OCI-LY7 (cell line): ENCODE measurements around the gene ZC3H18. TPM values are rescaled to one million over a fixed set of nuclear protein-coding genes. Genes with fewer than 3 reads are reported as not detected.

Experiments
- BruUV-seq: library from RNA; stranded (reverse); fragments of 400-500 nt; replicated peaks from 2 replicates; lab custom pipeline; 2021; lab: Mats Ljungman, UMichigan
- CTCF ChIA-PET: fragments of 300-600 bp; sonication (Branson Sonifier 250); formaldehyde crosslinking; loops from one replicate; lab custom pipeline; 2022; ENCODE audit warnings: antibody characterized with exemption; ENCODE audit not compliant: unreplicated experiment; lab: Charles Lee
- POLR2A ChIA-PET: fragments of 300-600 bp; sonication (Branson Sonifier 250); formaldehyde crosslinking; loops from one replicate; lab custom pipeline; 2022; ENCODE audit warnings: antibody characterized with exemption; lab: Charles Lee
- DNase-seq: peaks from one replicate; pipeline ENCODE4 v3.0.0-alpha.2; 2015; ENCODE audit warnings: low spot score
- H2AFZ ChIP-seq: fragments of 200-600 bp; sonication (generic), shearing (Covaris generic); 2 replicates; pipeline ENCODE4 v1.6.1; 2014; ENCODE audit warnings: mild to moderate bottlenecking, antibody characterized with exemption, low read length, moderate library complexity
- H3K27ac ChIP-seq: fragments of 200-600 bp; sonication (generic); 2 replicates; pipeline ENCODE4 v1.5.1; 2014; ENCODE audit warnings: mixed run types, low read depth, mild to moderate bottlenecking, moderate library complexity, low read length, inconsistent platforms; ENCODE audit not compliant: poor library complexity, severe bottlenecking
- H3K36me3 ChIP-seq: fragments of 200-600 bp; sonication (generic); 2 replicates; pipeline ENCODE4 v1.6.1; 2014; ENCODE audit warnings: mild to moderate bottlenecking, antibody characterized with exemption, low read length, moderate library complexity, mixed read lengths; ENCODE audit not compliant: insufficient read depth
- H3K4me1 ChIP-seq: fragments of 200-600 bp; sonication (generic); 2 replicates; pipeline ENCODE4 v1.5.1; 2014; ENCODE audit warnings: mild to moderate bottlenecking, low read length; ENCODE audit not compliant: insufficient read depth, poor library complexity, severe bottlenecking
- H3K4me2 ChIP-seq: fragments of 200-600 bp; sonication (generic); 2 replicates; pipeline ENCODE4 v1.6.1; 2014; ENCODE audit warnings: mild to moderate bottlenecking, low read length
- H3K4me3 ChIP-seq: fragments of 200-600 bp; sonication (generic); 2 replicates; pipeline ENCODE4 v1.5.1; 2014; ENCODE audit warnings: mild to moderate bottlenecking, low read depth, low read length; ENCODE audit not compliant: poor library complexity, severe bottlenecking
- H3K79me2 ChIP-seq: fragments of 200-600 bp; sonication (generic); 2 replicates; pipeline ENCODE4 v1.6.1; 2016; ENCODE audit warnings: low read depth, mild to moderate bottlenecking, low read length, moderate library complexity, mixed read lengths; ENCODE audit not compliant: insufficient read depth
- H3K9me2 ChIP-seq: fragments of 200-600 bp; sonication (generic); 2 replicates; pipeline ENCODE4 v1.6.1; 2016; ENCODE audit warnings: mild to moderate bottlenecking, low read length, mixed read lengths; ENCODE audit not compliant: insufficient read depth
- H3K9me3 ChIP-seq: fragments of 200-600 bp; sonication (generic); 2 replicates; pipeline ENCODE4 v1.6.1; 2014; ENCODE audit warnings: mild to moderate bottlenecking, mixed run types, low read length, mixed read lengths
- H4K20me1 ChIP-seq: fragments of 200-600 bp; sonication (generic); 2 replicates; pipeline ENCODE4 v1.6.1; 2014; ENCODE audit warnings: mild to moderate bottlenecking, antibody characterized with exemption, low read length, moderate library complexity, mixed read lengths; ENCODE audit not compliant: insufficient read depth
- EZH2phosphoT487 ChIP-seq: fragments of 200-600 bp; sonication (generic); IDR thresholded peaks from 2 replicates; pipeline ENCODE4 v1.6.1; 2018; ENCODE audit warnings: low read depth, borderline replicate concordance, mild to moderate bottlenecking, mixed run types, antibody characterized with exemption, low read length, moderate library complexity, mixed read lengths
- intact Hi-C: fragments of 100-400 bp; cut with micrococcal nuclease; formaldehyde crosslinking; loops from one replicate; pipeline ENCODE4 v1.10.0; 2022; ENCODE audit not compliant: unreplicated experiment
- total RNA-seq, 2 experiments: library from RNA; depleted of rRNA in 1 of 2; stranded (reverse); fragments of >200 nt in 1 of 2; shearing (Covaris generic) in 1 of 2; gene quantifications; 2 replicates each; pipeline ENCODE4 v1.2.3, GENCODE V29; 2014 to 2022
- TF ChIP-seq, protein P1 (sequence below): fragments of 200-600 bp; sonication (generic); conservative IDR thresholded peaks from 2 replicates; pipeline ENCODE4 v1.5.1; 2014; ENCODE audit warnings: mild to moderate bottlenecking, antibody characterized with exemption, low read length, moderate library complexity, mixed read lengths

Gene ZC3H18
- total RNA-seq, 2 experiments from 2014 or later, result 22.2 to 79.0 TPM

DNA sequence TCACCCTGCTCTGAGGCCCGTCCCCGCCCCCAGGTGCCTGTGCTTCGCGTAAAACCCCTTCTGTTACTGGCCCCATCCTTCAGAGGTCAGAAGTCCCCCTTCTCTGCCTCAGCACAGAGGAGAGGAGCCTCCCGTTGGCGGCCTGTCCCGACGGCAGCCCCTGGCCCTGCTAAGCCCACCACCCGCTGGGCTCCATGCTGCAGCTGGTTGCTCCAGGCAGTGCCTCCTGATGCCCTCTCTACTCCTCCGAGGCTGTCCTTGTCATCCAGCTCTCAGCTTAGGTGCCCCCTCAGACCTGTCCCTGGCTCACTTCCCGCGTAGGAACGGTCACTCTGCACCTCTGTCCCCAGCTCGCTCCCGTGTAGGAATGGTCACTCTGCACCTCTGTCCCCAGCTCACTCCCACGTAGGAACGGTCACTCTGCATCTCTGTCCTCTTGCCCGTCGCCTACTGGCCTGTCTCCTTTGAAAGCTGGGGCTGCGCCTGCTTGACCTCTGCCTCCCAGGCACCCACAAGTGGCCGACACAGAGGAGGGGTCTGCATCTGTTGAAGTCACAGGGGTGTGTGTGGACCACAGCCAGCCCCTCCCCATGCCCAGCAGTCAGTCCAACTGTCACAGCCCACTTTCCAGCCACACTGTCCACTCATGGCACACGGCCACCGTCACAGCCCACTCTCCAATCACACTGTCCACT lies 31.7 kb upstream of the ZC3H18 start:
- ChIA-PET CTCF (no interaction called here), POLR2A (no interaction called here)
- Histone ChIP-seq H3K27ac (no peak overlapping the region), H3K4me3 (no peak overlapping the region), H4K20me1 (no peaks in the 10 kb centered on the region), H3K79me2 (no peaks in the 10 kb centered on the region), H3K9me2 (no peaks in the 10 kb centered on the region), H3K36me3 (0 out of 2 replicates have a peak, but pooled peaks cover 3% of the 10 kb centered on the region), H3K9me3 (peaks cover 13% of the 10 kb centered on the region; the same call in 1 of the 2 replicates), H3K4me2 (no peak overlapping the region), H2AFZ (no peak overlapping the region), H3K4me1 (peaks cover 14% of the 10 kb centered on the region)
- no peak for TF ChIP-seq EZH2phosphoT487
- TF ChIP-seq, protein P1, sequence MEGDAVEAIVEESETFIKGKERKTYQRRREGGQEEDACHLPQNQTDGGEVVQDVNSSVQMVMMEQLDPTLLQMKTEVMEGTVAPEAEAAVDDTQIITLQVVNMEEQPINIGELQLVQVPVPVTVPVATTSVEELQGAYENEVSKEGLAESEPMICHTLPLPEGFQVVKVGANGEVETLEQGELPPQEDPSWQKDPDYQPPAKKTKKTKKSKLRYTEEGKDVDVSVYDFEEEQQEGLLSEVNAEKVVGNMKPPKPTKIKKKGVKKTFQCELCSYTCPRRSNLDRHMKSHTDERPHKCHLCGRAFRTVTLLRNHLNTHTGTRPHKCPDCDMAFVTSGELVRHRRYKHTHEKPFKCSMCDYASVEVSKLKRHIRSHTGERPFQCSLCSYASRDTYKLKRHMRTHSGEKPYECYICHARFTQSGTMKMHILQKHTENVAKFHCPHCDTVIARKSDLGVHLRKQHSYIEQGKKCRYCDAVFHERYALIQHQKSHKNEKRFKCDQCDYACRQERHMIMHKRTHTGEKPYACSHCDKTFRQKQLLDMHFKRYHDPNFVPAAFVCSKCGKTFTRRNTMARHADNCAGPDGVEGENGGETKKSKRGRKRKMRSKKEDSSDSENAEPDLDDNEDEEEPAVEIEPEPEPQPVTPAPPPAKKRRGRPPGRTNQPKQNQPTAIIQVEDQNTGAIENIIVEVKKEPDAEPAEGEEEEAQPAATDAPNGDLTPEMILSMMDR, result no peak
- BruUV-seq, result no TSS peak
- intact Hi-C loops, result no loop called here
- no peak for DNase-seq

DNA sequence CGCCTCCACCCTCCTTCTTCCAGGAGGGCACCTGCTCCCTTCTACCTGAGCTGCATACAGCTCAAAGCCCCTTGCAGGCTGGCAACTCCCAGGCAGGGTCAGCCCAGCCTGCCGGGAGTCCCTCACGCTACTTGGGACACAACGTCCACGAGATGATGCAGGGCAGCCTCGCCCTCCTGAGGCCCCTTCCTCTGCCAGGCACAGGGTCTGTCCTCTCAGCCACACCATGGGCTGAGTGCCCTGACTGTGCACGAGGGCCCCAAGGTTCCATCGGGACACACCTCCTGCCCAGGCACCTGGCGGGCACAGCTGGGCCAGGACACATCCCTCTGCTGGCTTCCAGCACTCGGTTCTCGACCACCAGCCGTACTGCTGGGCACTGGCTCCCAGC lies 30.9 kb upstream of the ZC3H18 start:
- Histone ChIP-seq H3K4me1 (peaks cover 14% of the 10 kb centered on the region), H3K9me3 (peaks cover 17% of the 10 kb centered on the region; the same call in 1 of the 2 replicates), H3K4me3 (no peak overlapping the region), H3K4me2 (no peak overlapping the region), H3K27ac (no peak overlapping the region), H3K79me2 (no peaks in the 10 kb centered on the region), H2AFZ (no peak overlapping the region), H3K36me3 (0 out of 2 replicates have a peak, but pooled peaks cover 3% of the 10 kb centered on the region), H3K9me2 (no peaks in the 10 kb centered on the region), H4K20me1 (no peaks in the 10 kb centered on the region)
- TF ChIP-seq, protein P1, result no peak
- no peak for TF ChIP-seq EZH2phosphoT487
- BruUV-seq, result no TSS peak
- no peak for DNase-seq
- ChIA-PET POLR2A (interaction anchor here (0.6 kb wide), 1 partner anchor 75 kb away, joined by 4 read pairs; no protein-coding TSS in a partner anchor), CTCF (no interaction called here)
- intact Hi-C loops, result no loop called here
